ENCODE measurements around the gene GATB.

The GATB gene

DNA sequence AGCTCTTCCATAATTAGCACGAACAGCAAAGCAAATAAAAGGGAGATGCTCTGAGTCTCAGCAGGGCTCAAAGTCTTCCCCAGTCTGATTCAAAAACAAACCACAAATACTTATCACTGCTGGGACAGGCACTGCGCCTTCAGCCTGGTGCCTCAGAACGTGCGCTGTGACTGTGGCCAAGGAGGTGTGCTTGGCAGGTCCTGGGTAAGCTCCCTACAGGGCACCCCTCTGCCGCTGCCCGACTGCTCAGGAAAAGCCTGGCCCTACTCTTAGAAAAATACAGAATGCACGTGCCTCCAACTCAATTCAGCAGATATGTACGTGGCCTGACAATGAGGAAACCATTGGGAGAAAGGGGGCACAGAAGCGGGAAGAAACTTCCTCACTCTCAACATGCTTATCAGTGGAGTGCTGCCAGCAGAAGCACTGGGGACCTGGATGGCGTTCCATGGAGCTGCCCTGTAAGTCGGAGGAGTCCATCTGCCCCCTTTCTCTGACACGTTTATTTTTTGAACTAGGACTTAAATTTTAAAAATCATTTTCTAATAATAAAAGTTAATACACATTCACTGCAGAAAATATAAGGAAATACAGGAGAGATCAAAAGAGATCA is 86.8 kb downstream of the GATB start:
- DNase-seq (ENCODE audit: low spot score) = no peak

GRCh38 chr4:151672996-151673395 is 87.8 kb downstream of the GATB start:
- DNase-seq (ENCODE audit: low spot score) = no peak

DNA sequence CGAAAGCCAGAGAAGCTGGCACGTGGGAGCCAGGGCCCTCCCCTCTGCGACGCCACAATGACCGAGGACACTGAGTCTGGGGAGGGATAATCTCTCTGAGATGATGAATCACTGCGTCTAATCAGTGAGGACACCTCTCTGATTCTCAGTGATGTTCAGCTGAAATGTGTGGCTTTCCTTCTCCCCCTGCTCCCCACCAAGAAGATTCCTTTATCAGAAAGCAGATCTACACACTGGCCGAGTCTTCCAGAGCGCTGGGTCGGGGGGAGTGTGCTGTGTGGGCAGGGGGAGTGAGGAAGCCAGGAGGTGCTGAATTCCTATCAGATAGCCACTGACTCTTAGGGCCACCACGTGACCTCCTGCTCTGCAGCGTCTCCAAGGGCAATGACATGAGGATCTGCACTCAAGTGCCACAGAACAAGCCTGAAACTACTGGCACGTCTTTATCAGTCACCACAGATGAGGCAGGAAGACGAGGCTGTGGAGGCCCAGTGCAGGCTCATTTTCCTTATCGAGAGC is 89.2 kb downstream of the GATB start:
- DNase-seq (ENCODE audit: low spot score) = no peak

DNA sequence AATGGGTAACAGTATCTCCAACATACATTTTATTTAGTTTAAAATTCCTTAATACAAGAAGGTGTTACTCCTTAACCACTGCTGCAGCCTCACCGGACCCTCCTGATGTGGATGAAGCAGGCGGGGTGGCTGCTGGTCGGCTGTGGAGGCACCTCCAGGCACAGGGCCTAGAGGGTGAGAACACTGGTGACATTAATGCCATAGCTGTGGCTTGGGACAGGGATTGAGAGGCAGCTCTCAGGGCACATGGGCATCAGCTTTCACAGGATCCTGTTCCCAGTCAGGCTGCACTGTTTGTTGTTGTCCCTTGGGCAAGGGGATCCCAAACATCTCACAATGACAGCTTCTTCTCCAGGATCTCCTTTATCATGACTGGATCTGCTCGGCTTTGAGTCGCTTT is 90.0 kb downstream of the GATB start:
- DNase-seq (ENCODE audit: low spot score) = no peak

- DNase-seq (ENCODE audit: low spot score) = no peak
Measured at GRCh38 chr4:151669990-151670389, 90.8 kb downstream of the GATB start.

- no peak for DNase-seq (ENCODE audit: low spot score)
Measured at GRCh38 chr4:151668689-151669402, 92.0 kb downstream of the GATB start.

DNA sequence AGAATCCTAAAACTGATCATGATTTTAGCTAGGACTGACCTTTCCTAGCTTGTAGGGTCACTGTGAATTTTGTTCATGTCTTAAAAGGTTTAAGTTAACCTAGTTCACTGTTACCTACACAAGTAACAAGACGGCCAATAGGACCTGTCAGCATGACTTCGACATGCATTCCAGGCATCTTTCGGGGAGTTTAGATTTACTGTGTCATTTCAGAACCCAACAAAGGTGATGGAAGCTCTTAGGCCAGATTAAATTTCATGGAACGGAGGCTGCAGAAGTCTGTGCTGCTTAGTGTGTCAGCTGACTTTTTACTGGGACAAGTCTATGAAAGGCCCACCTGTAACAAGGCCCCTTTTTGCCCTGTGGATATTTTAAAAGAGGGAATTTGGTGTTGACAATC is 93.1 kb downstream of the GATB start:
- DNase-seq (ENCODE audit: low spot score) = no peak

- DNase-seq (ENCODE audit: low spot score) = no peak
Measured at GRCh38 chr4:151667048-151667447, 93.8 kb downstream of the GATB start.

GRCh38 chr4:151666501-151666900 is 94.3 kb downstream of the GATB start:
- DNase-seq (ENCODE audit: low spot score) = no peak

DNA sequence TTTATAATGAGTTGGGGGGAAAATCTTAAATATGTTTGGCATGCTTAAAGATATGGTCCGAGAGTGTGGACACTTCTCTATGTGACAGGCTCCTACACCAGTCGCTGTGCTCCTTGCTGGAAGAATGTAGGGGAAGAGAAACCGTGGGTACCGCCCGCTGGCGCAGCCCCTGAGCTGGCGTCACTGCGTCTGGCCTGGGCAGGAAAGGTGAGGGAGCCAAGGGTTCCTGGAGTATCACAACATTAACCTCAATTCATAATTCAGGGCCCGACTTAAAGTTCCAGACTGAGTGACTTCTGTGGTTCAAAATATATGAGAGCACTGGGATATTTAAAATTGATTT is 95.1 kb downstream of the GATB start:
- DNase-seq (ENCODE audit: low spot score) = no peak

DNA sequence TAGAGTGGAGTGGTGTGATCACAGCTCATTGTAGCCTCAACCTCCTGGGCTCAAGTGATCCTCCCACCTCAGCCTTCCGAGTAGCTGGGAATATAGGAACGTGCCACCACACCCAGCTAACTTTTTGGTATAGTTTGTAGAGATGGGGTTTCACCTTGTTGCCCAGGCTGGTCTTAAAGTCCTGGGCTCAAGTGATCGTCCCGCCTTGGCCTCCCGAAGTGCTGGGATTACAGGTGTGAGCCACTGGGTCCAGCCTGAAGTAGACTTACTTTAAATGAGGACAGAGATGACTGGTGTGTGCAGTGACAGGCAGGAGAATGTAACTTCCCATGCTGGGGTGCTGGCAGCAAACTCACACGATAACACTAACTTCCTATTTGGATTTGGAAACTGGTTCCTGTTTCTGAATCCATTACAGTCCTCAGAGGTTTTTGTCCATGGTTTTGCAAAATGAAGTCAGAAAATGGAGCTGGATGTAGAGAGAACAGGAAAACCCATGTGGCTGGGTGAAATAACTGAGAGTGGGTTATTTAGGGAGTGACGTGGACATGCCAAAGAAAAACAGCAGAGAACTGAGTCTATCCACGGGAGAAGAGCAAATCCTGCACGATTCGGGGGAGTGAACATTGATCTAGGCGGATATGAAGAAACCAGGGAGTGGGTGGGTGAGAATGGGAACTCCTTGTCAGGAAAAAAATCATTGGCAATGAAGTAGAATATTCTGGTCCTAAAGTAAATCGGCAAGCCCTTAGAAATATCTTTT is 95.6 kb downstream of the GATB start:
- no peak for DNase-seq (ENCODE audit: low spot score)

DNA sequence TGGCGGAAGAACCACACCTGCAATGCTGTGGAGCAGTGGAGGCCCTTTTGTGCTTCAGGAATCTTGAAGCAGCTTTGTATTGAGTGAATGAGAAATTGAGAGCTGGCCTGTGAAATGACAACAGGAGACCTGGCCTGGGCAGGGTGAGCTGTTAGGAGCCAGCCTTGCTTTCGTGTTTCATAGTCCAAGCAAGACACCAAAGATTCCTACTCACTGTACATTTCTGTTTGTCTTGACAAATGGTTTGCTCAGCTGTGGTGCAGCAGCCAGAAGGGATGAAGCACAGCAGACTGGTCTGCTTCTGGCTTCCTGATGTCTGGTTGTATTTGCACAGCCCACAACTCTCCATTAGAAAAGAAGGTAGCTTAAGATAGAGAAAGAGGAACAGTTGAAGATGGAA is 96.5 kb downstream of the GATB start:
- no peak for DNase-seq (ENCODE audit: low spot score)

DNA sequence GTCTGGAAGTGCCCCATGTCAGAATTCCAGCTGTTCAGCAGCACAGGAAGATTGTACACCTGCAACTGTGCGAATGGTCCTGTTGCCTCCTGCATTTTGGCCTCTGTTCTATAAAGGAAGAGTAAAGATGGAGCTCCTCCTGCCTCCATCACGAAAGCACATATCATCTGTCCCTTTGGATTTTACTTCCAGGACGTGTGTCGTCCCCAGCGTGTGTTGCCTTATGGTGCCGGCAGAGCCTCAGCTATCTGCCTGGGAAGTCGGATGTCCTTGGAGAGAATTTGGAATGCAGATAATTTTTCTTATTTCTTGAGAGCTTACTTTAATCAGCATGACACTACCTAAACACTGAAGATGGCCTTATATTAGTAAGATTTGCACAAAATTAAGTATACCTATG is 97.7 kb downstream of the GATB start:
- no peak for DNase-seq (ENCODE audit: low spot score)

GRCh38 chr4:151661873-151662272 is 98.9 kb downstream of the GATB start:
- no peak for DNase-seq (ENCODE audit: low spot score)

DNA sequence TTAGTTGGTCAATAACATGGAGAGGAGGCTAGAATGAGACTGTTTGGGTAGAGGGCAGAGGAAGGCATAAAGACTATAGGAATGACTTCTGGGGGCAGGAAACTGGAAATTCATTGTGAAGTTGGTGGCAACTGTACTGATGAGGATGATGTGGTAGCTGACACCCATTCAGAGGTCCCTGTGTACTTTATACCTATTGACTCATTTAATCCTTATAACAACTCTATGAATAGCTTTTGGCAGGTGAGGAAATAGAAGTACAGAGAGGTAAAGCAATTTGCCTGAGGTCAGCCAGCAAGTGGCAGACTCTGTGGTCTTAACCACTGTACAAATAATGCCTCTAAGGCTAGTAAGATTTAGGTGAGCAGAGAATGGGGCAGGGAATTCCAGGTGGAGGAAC is 100.1 kb downstream of the GATB start:
- no peak for DNase-seq (ENCODE audit: low spot score)

- DNase-seq (ENCODE audit: low spot score) = peak; percentile 26
Measured at GRCh38 chr4:151659601-151660364, 101.0 kb downstream of the GATB start.

DNA sequence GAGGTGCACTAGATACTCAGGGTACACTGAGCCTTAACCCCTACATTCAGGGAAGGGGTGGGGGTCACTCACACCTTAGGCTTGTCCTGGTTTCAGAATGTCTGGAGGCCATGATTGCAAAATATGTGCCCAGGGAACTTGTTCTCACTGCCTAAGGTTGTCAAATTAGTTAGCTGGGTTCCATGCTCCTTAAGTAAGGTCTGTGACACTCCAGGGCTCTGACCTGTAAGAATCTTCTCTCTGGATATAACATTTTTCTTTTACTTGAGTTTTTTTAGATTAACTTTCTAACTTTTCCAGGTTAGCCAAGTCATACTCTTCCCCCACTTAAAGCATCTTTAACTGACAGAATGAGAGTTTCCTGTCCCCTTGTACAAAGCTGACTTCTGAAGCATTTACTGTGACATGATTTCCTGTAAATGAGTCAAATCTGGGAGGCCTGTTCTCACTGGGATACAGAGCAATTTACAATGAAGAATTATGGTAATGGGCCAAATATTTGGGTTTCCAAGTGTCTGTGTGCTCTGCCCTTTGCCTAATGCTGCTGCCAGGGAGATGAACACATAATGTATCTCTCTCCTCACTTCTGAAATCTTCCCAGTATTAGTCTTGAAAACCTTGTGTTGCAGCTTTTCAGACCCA is 101.7 kb downstream of the GATB start:
- no peak for DNase-seq (ENCODE audit: low spot score)

DNA sequence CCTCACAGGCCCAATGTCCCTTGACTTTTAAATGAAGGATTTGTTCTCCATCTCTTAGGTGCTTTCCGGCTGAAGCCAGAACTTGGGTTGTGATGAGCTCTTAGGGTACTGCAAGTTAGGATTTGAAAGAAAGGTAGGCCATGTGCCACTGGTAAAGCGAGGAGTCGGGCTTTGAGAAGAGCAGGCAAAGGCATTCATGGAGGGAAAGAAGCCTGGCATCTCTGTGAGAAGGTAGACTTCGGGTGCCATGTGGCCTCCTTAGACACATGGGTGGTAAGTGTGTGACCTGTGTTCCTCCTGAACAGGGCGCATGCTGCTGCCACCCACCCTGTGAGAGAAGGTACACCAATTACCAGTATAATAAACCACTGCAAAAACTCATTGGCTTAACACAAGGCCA is 102.9 kb downstream of the GATB start:
- DNase-seq (ENCODE audit: low spot score) = no peak

DNA sequence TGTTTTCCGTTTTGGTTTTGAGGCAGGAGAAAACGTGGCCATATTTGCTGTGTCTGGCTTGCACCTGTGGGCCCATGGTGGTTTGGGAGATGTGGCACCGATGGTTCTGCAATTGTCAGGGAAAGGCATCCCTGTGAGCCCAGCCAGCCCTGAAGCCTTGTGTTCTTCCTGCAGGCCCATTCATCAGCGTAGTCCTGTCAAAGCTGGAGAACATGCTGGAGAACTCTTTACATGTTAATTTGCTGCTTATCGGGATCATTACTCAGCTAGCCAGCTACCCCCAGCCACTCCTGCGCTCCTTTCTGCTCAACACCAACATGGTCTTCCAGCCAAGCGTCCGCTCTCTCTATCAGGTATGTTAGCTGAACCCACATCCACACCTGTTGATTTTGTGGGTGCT is 104.7 kb downstream of the GATB start:
- DNase-seq (ENCODE audit: low spot score) = no peak

- DNase-seq (ENCODE audit: low spot score) = no peak
Measured at GRCh38 chr4:151653548-151653918, 107.3 kb downstream of the GATB start.

GRCh38 chr4:151652841-151653547 is 107.8 kb downstream of the GATB start:
- no peak for DNase-seq (ENCODE audit: low spot score)
